ENCODE measurements around the gene KLHL17. TPM values are rescaled to one million over a fixed set of nuclear protein-coding genes. Genes with fewer than 3 reads are reported as not detected.
A peak's percentile ranks its signal among the peaks of the same experiment; 100 is the strongest.
"Not testable (repeated sequence)": the region's sequence is repeated elsewhere in the genome, so short reads cannot be mapped to it uniquely, and the experiment has no call there.

Gene KLHL17
- total RNA-seq, 1 experiment from 2014 or later, result 10.1 TPM

GRCh38 chr1:966135-966703, 5.8 kb downstream of the KLHL17 start, which contains the start of gene PLEKHN1:
PLEKHN1 (plus strand) TSS chr1:966482; CDS start chr1:966532, 50 bp downstream.
- no peak for DNase-seq (ENCODE audit: extremely low read depth, low read depth)

GRCh38 chr1:966704-967300, 6.4 kb downstream of the KLHL17 start:
- peak; percentile 47 for DNase-seq (ENCODE audit: extremely low read depth, low read depth)

GRCh38 chr1:967466-968343, 7.3 kb downstream of the KLHL17 start:
- DNase-seq (ENCODE audit: extremely low read depth, low read depth), result no peak

GRCh38 chr1:969260-969855, 9.0 kb downstream of the KLHL17 start:
- no peak for DNase-seq (ENCODE audit: extremely low read depth, low read depth)

- no peak for DNase-seq (ENCODE audit: extremely low read depth, low read depth)
Observed at GRCh38 chr1:970242-970972, 10.0 kb downstream of the KLHL17 start.

GRCh38 chr1:970973-971730, 10.8 kb downstream of the KLHL17 start:
- DNase-seq (ENCODE audit: extremely low read depth, low read depth), result no peak

- no peak for DNase-seq (ENCODE audit: extremely low read depth, low read depth)
Observed at GRCh38 chr1:971751-972506, 11.5 kb downstream of the KLHL17 start.

GRCh38 chr1:972726-973458, 12.5 kb downstream of the KLHL17 start:
- no peak for DNase-seq (ENCODE audit: extremely low read depth, low read depth)

- DNase-seq (ENCODE audit: extremely low read depth, low read depth), result no peak
Observed at GRCh38 chr1:973459-974292, 13.3 kb downstream of the KLHL17 start.

GRCh38 chr1:974293-974640, 13.9 kb downstream of the KLHL17 start:
- DNase-seq (ENCODE audit: extremely low read depth, low read depth), result no peak

GRCh38 chr1:974687-975328, 14.4 kb downstream of the KLHL17 start:
- DNase-seq (ENCODE audit: extremely low read depth, low read depth), result no peak

- DNase-seq (ENCODE audit: extremely low read depth, low read depth), result no peak
Observed at GRCh38 chr1:975365-975764, 15.0 kb downstream of the KLHL17 start.

GRCh38 chr1:975896-976683, 15.7 kb downstream of the KLHL17 start:
- peak; percentile 74 for DNase-seq (ENCODE audit: extremely low read depth, low read depth)

GRCh38 chr1:976791-977190, 16.4 kb downstream of the KLHL17 start:
- not testable (repeated sequence) for DNase-seq (ENCODE audit: extremely low read depth, low read depth)

- no peak for DNase-seq (ENCODE audit: extremely low read depth, low read depth)
Observed at GRCh38 chr1:978069-978834, 17.9 kb downstream of the KLHL17 start.

All from NCI-H460 (cell line).